ENCODE results near the gene LRTM2. TPM values are rescaled to one million over a fixed set of nuclear protein-coding genes. Genes with fewer than 3 reads are reported as not detected.

LRTM2 gene
- total and polyA plus RNA-seq, 4 donors: not detected

- no peak overlapping the region for H3K4me3 ChIP-seq (ENCODE audit: low read depth in 1 of 3, low read length in 3 of 3)
- H3K27ac ChIP-seq (ENCODE audit: low read depth in 1 of 2, low read length in 2 of 2): no peak overlapping the region
- TF ChIP-seq EGR1 (IDR thresholded peaks at IDR 0.05; ENCODE audit: low read depth in 2 of 2) (no peak), HNF4G (IDR thresholded peaks at IDR 0.05) (no peak), YY1 (IDR thresholded peaks at IDR 0.05) (no peak), SP1 (IDR thresholded peaks at IDR 0.05) (no peak), REST (IDR thresholded peaks at IDR 0.05) (no peak), JUND (IDR thresholded peaks at IDR 0.05) (no peak), ATF3 (IDR thresholded peaks at IDR 0.05) (no peak), FOXA2 (IDR thresholded peaks at IDR 0.05) (no peak), HNF4A (conservative IDR thresholded peaks at IDR 0.05) (no peak), NR2F2 (IDR thresholded peaks at IDR 0.05) (no peak), MAX (IDR thresholded peaks at IDR 0.05) (no peak), CTCF (IDR thresholded peaks at IDR 0.05; ENCODE audit: low read depth, low read length, missing input control) (no peak), GABPA (IDR thresholded peaks at IDR 0.05 in 1 of 2, conservative IDR thresholded peaks at IDR 0.05 in 1 of 2) (no peak), ZBTB33 (IDR thresholded peaks at IDR 0.05) (no peak), RXRA (IDR thresholded peaks at IDR 0.05) (no peak), RAD21 (IDR thresholded peaks at IDR 0.05) (no peak), TAF1 (conservative IDR thresholded peaks at IDR 0.05) (no peak)
- H3K9me3 ChIP-seq (ENCODE audit: control insufficient read depth in 4 of 4, low read length in 3 of 4): no peaks in the 10 kb centered on the region
- no peaks in the 10 kb centered on the region for H3K36me3 ChIP-seq (ENCODE audit: control insufficient read depth in 4 of 4, insufficient read depth in 3 of 4, low read depth in 1 of 4, low read length in 3 of 4)
- no peak for DNase-seq (ENCODE audit: low spot score)
- no peaks in the 10 kb centered on the region for H3K4me1 ChIP-seq (ENCODE audit: control insufficient read depth in 4 of 4, insufficient read depth in 4 of 4, low read length in 3 of 4)
- no peak overlapping the region for H3K9ac ChIP-seq (ENCODE audit: low read depth in 1 of 2, low read length in 2 of 2)
- H3K27me3 ChIP-seq (ENCODE audit: control insufficient read depth in 4 of 4, insufficient read depth in 4 of 4, low read length in 3 of 4): peaks cover 0 to 5% (median 1%) of the 10 kb centered on the region in 4 donors
- 93% methylated on average over 10 of the region's 10 CpGs for WGBS
Measured at GRCh38 chr12:1823237-1823636, 2.9 kb downstream of the LRTM2 start.

Measured in liver (tissue), 9 donors.